Heart left ventricle (tissue), 16 donors: ENCODE data around the gene DRD2. TPM values are rescaled to one million over a fixed set of nuclear protein-coding genes. Genes with fewer than 3 reads are reported as not detected.

Source experiments
- ATAC-seq, 4 donors: fragments of 200-7000 bp; cut with Tn5 transposase; one replicate each; pipeline ENCODE4 v1.9.1; 2020 to 2022; ENCODE audit warnings: moderate library complexity in 4 of 4, mild to moderate bottlenecking in 3 of 4, moderate number of reproducible peaks in 1 of 4
- DNase-seq, 5 donors: peaks; one replicate each; pipeline ENCODE4 v3.0.0-alpha.2; 2020
- H3K27ac ChIP-seq, 12 donors: fragments of 200-600 bp; sonication (generic) in 4 of 12; one replicate each; pipeline versions ENCODE4 v1.5.0 to v1.8.0; 2016 to 2022; ENCODE audit warnings: mild to moderate bottlenecking in 2 of 12
- H3K27me3 ChIP-seq, 9 donors: fragments of 200-600 bp; sonication (generic) in 2 of 9; one replicate each; pipeline versions ENCODE4 v1.5.1 to v1.8.0; 2016 to 2022; ENCODE audit warnings: mild to moderate bottlenecking in 3 of 9
- H3K36me3 ChIP-seq, 9 donors: fragments of 200-600 bp; sonication (generic) in 2 of 9; one replicate each; pipeline versions ENCODE4 v1.5.0 to v1.8.0; 2018 to 2022; ENCODE audit warnings: mild to moderate bottlenecking in 2 of 9
- H3K4me1 ChIP-seq, 12 donors: fragments of 200-600 bp; sonication (generic) in 4 of 12; one replicate each; pipeline versions ENCODE4 v1.5.0 to v1.8.0; 2016 to 2022; ENCODE audit warnings: mild to moderate bottlenecking in 3 of 12
- H3K4me3 ChIP-seq, 12 donors: fragments of 200-600 bp; sonication (generic) in 4 of 12; one replicate each; pipeline versions ENCODE4 v1.5.0 to v1.8.0; 2017 to 2022; ENCODE audit warnings: mild to moderate bottlenecking in 9 of 12, moderate library complexity in 4 of 12
- H3K9me3 ChIP-seq, 12 donors: fragments of 200-600 bp; sonication (generic) in 4 of 12; one replicate each; pipeline versions ENCODE4 v1.5.0 to v1.8.0; 2016 to 2022; ENCODE audit warnings: mild to moderate bottlenecking in 1 of 12
- CTCF ChIP-seq, 12 donors: fragments of 200-600 bp; sonication (generic) in 4 of 12; IDR thresholded peaks; one replicate each; pipeline versions ENCODE4 v1.5.0 to v1.8.0; 2018 to 2022; ENCODE audit warnings: antibody characterized with exemption in 12 of 12, mild to moderate bottlenecking in 5 of 12
- POLR2A ChIP-seq, 2 donors: fragments of 450-650 bp; IDR thresholded peaks; one replicate each; pipeline ENCODE4 v1.6.1; 2017; ENCODE audit warnings: antibody characterized with exemption in 2 of 2, mild to moderate bottlenecking in 2 of 2, moderate library complexity in 2 of 2
- WGBS, 4 donors: extraction: QIAGEN DNeasy Blood & Tissue Kit in 2 of 4; methylation state at CpG; one replicate each; pipeline versions ENCODE4 v1.1.5 to v1.1.7; 2013 to 2018; 5-methylcytosine and 5-hydroxymethylcytosine counted together
- intact Hi-C, 10 donors: fragments of 100-400 bp; cut with DNase I; formaldehyde crosslinking; loops; one replicate each; pipeline versions ENCODE4 v1.11.1 to v1.14.2; 2022
- polyA plus RNA-seq, 2 donors: library from polyadenylated mRNA; stranded (reverse); fragments of 200-250 nt; gene quantifications; one replicate each; pipeline ENCODE4 v1.2.3, GENCODE V29; 2013
- total RNA-seq, 9 donors: library from RNA; depleted of rRNA in 2 of 9; stranded (reverse); fragments of >200 nt in 2 of 9; fragmentation: NEBNext Ultra II Directional in 3 of 9; extraction: Animal tissue kit (Norgen Biotek cat#: 25700) in 3 of 9; gene quantifications; one replicate each; pipeline versions ENCODE4 v1.1.0 to v1.2.4, GENCODE V29; 2016 to 2023
- donor health status: ischemic (EF 13 %, LVEDD 7.1; RV severe dilation, severe dysfunction).
- donor health status: healthy with polysubstance abuse.
- donor health status: DM: no; HTN: yes; CAD: no.
- donor health status: DM: no; HTN: no; CAD: no.
- donor health status: ischemic (EF 25% LVEDD 6.9; RV normal size, moderate dysfunction).
- donor health status: ischemic (EF 25% LVEDD 5.7; RV mildly dilated, moderate dysfunction).
- donor health status: healthy.
- donor health status: DM: yes; HTN: yes; CAD: no.
- donor health status: ischemic (EF 35%, LVEDD 5.7; RV mildly dilated, moderate dysfunction).
- donor health status: nonischemic (EF 11% LVEDD 7.7; RV severe dilation, severe dysfunction).
- donor health status: DM: yes; HTN: yes; CAD: no.
- donor health status: PGD.
- donor health status: ischemic (EF 29% LVEDD 5.4; RV normal size, mild dysfunction).
- donor health status: nonischemic (EF 23%, LVEDD 6.1; RV moderate dilation, normal function).

Gene DRD2
- total and polyA plus RNA-seq, 11 donors, result 0.12 to 0.14 TPM; not detected in 9

GRCh38 chr11:113444502-113445123 is 30.6 kb downstream of the DRD2 start:
- TF ChIP-seq POLR2A (IDR thresholded peaks at IDR 0.05) (no peak), CTCF (IDR thresholded peaks at IDR 0.05) (no peak)
- no peaks in the 10 kb centered on the region for H3K36me3 ChIP-seq
- DNase-seq (no peak), ATAC-seq (no peak)
- WGBS, 4 donors, result 25 to 33% (median 32%) methylated on average over 7 of the region's 7 CpGs
- no peaks in the 10 kb centered on the region for H3K9me3 ChIP-seq
- H3K4me1 ChIP-seq, result peaks cover 0 to 5% (median 0%) of the 10 kb centered on the region in 12 donors
- no peak overlapping the region for H3K27ac ChIP-seq
- intact Hi-C loops, result no loop called here
- H3K4me3 ChIP-seq, result no peak overlapping the region
- H3K27me3 ChIP-seq, result peaks cover 0 to 42% (median 3%) of the 10 kb centered on the region in 9 donors

GRCh38 chr11:113440816-113441215 is 34.4 kb downstream of the DRD2 start:
- Histone ChIP-seq H3K27ac (no peak overlapping the region), H3K36me3 (no peaks in the 10 kb centered on the region), H3K9me3 (no peaks in the 10 kb centered on the region), H3K4me3 (no peak overlapping the region), H3K4me1 (peaks cover 0 to 5% (median 0%) of the 10 kb centered on the region in 12 donors), H3K27me3 (peaks cover 0 to 48% (median 3%) of the 10 kb centered on the region in 9 donors)
- TF ChIP-seq POLR2A (IDR thresholded peaks at IDR 0.05) (no peak), CTCF (IDR thresholded peaks at IDR 0.05) (no peak)
- WGBS, 4 donors, result 72 to 91% (median 84%) methylated on average over 2 of the region's 2 CpGs
- ATAC-seq (no peak), DNase-seq (no peak)
- intact Hi-C loops, result no loop called here

DNA sequence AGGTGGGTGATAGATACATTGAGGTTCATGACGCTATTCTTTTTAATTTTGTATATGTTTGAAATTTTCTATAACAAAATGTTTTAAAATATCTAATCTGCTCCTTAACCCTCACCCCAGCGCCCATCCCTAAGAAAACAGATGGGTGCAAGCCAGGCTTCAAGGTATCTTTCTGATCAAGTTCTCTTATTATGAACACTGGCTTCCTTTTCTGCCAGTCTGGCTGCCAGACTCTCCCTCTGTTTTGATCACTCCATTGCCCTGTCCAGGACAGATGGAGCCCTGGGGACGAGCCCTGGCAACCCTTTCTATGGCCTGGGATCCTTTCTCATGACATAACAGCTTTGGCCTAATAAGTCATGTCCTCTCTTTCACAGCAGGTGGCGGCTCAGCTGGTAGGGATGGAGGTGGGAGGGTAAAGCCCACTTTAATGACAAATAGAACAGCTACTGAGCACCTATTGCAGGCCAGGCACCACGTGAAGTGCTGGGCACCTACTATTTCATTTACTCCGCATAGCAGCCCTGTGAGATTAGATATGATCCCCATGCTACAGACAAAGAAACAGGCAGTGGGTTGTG is 38.4 kb downstream of the DRD2 start:
- ATAC-seq, result no peak
- Histone ChIP-seq H3K4me1 (no peaks in the 10 kb centered on the region), H3K36me3 (no peaks in the 10 kb centered on the region), H3K27me3 (peaks cover 0 to 24% (median 0%) of the 10 kb centered on the region in 9 donors), H3K9me3 (no peaks in the 10 kb centered on the region), H3K4me3 (no peak overlapping the region), H3K27ac (no peak overlapping the region)
- TF ChIP-seq CTCF (IDR thresholded peaks at IDR 0.05), result no peak
- no peak for TF ChIP-seq POLR2A (IDR thresholded peaks at IDR 0.05)
- intact Hi-C loops, result no loop called here
- WGBS, 4 donors, result 62 to 66% (median 63%) methylated on average over 6 of the region's 6 CpGs
- DNase-seq, result no peak

DNA sequence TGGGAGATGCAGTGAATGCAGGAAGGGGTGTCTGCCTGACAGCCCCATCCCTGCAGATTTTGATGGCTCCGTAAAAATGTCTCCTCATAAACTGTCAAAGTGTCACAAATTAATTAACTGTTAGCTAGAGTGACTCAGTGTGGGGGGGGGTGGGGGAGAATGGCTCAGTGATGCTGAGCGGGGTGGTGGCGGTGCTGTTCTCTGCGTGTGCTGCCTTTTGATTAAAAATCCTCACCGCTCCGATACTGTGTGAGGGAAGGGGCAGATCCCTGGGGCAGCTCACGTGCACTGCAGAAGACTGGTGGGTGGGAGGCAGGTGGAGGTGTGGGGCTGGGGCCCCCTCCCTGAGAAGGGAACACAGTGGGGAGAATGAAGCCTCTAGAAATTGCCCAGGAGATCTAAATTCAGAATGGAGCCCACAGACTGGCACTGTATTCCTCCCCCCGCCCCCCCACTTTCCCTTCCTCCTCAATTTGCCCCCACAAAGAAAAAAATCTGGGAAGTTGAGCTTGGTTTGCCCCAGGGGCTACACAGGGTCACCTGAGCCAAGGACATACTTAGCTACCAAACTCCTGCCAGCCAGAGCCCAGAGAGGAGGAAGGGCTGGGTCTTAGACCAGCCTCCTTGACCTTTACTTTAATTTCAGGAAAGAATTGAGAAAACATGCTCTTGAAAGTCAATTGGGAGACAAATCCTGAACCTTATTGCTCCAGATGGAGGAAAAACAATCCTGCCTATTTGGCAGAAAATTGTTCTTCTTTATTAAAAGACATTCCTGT is 39.8 kb downstream of the DRD2 start:
- ATAC-seq, result no peak
- Histone ChIP-seq H3K27ac (no peak overlapping the region), H3K27me3 (peaks cover 0 to 12% (median 0%) of the 10 kb centered on the region in 9 donors), H3K4me1 (no peaks in the 10 kb centered on the region), H3K36me3 (no peaks in the 10 kb centered on the region), H3K9me3 (no peaks in the 10 kb centered on the region), H3K4me3 (no peak overlapping the region)
- 87 to 91% (median 88%) methylated on average over 8 of the region's 8 CpGs for WGBS, 4 donors
- intact Hi-C loops, result no loop called here
- no peak for TF ChIP-seq POLR2A (IDR thresholded peaks at IDR 0.05)
- no peak for TF ChIP-seq CTCF (IDR thresholded peaks at IDR 0.05)
- DNase-seq, result no peak
